ENCODE results near the gene KHK.

The KHK gene

DNA sequence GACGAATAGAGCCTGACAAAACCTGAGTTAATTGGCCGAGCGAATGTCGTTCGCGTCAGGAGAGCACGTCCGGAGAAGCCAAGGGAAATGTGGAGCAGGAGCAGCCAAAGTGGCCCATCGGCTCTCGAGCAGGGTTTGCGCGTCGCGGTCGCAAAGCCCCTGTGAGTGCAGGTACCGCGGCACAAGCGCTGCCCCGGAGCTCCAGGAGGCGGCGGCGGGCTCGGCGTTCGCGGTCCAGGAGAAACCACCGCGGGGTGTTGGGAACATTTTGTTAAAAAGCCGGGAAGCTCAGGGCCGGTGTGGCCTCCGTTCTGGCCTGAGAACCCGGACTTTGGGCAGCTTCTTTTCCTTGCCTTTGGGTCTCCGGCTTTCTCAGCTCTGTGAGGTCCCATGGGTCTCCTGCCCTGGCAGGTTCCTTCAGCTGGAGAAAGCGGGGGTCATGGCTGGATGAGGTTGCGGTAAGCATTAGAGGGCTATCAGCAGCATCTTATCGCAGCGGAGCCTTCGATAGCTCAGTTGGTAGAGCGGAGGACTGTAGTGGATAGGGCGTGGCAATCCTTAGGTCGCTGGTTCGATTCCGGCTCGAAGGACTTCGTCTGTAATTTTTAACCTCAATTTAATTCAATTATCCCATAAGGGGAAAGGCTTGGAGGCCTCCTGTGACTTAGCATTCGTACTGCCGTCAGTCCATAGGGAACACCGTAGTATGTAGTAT, 36.1 kb upstream of the KHK start:
- Histone ChIP-seq H3K27me3 (ENCODE audit: control insufficient read depth, insufficient read depth, low read length) (no peaks in the 10 kb centered on the region), H3K36me3 (ENCODE audit: control insufficient read depth, insufficient read depth, low read length) (peaks cover 24% of the 10 kb centered on the region), H3K9ac (ENCODE audit: low read depth, low read length) (peak overlapping the region; percentile 58), H3K4me1 (ENCODE audit: control insufficient read depth, insufficient read depth, low read length) (peaks cover 4% of the 10 kb centered on the region; the same call in 1 of the 2 replicates), H3K9me3 (ENCODE audit: control insufficient read depth, insufficient read depth, low read length) (no peaks in the 10 kb centered on the region), H3K4me3 (ENCODE audit: low read depth, low read length) (peak overlapping the region; percentile 82), H3K27ac (ENCODE audit: low read depth, low read length) (peak overlapping the region; percentile 80)

DNA sequence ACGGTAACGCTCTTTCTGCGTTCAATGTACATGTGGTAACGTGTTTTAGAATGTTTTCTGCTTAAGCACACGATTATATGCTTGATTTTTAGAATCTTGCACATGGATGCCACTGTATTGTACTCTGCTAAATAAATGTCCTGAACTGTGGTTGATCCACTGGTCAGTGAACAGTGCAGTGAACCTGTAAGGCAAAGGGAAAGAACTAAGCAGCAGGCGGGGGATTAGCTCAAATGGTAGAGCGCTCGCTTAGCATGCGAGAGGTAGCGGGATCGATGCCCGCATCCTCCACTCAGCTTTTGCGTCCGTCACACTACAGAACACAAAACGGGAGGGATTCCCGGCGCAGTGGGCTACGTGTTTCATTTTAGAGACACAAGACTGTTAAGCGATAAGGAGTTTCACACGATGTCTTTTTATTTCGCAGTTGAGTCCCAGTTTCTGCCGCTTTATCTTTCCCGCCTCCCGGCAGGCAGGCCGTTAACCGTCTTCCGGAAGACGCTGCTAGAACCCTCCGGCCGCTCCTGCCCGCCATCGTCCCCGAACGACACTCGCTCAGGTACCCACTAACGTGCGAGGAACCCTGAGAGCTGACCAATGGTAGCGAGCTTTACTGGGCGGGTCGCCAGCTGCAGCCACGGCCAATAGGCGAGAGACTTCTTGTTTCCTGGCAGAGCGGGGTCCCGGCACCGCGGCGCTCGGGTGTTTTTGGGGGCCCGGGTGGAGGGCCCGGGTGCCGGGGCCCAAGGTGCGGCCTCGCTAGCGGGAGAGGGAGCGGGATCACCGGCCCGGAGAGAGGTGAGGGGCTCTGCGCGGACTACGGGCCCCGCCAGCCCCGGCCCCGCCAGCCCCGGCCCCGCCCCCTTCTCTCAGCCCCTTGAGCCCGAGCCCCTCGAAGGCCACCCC, 35.3 kb upstream of the KHK start, which contains the start of gene AGBL5:
TSS of gene AGBL5 (plus strand) at position 673 of the 906 bp plus-strand sequence. CDS start 1,291 bp downstream, outside the sequence.
- Histone ChIP-seq H3K36me3 (ENCODE audit: control insufficient read depth, insufficient read depth, low read length) (peaks cover 32% of the 10 kb centered on the region), H3K9ac (ENCODE audit: low read depth, low read length) (peak within 1 kb of the TSS; percentile 66), H3K4me3 (ENCODE audit: low read depth, low read length) (peak within 1 kb of the TSS; percentile 82), H3K27ac (ENCODE audit: low read depth, low read length) (peak within 1 kb of the TSS; percentile 80), H3K9me3 (ENCODE audit: control insufficient read depth, insufficient read depth, low read length) (no peaks in the 10 kb centered on the region), H3K27me3 (ENCODE audit: control insufficient read depth, insufficient read depth, low read length) (no peaks in the 10 kb centered on the region), H3K4me1 (ENCODE audit: control insufficient read depth, insufficient read depth, low read length) (peaks cover 4% of the 10 kb centered on the region; the same call in 1 of the 2 replicates)

DNA sequence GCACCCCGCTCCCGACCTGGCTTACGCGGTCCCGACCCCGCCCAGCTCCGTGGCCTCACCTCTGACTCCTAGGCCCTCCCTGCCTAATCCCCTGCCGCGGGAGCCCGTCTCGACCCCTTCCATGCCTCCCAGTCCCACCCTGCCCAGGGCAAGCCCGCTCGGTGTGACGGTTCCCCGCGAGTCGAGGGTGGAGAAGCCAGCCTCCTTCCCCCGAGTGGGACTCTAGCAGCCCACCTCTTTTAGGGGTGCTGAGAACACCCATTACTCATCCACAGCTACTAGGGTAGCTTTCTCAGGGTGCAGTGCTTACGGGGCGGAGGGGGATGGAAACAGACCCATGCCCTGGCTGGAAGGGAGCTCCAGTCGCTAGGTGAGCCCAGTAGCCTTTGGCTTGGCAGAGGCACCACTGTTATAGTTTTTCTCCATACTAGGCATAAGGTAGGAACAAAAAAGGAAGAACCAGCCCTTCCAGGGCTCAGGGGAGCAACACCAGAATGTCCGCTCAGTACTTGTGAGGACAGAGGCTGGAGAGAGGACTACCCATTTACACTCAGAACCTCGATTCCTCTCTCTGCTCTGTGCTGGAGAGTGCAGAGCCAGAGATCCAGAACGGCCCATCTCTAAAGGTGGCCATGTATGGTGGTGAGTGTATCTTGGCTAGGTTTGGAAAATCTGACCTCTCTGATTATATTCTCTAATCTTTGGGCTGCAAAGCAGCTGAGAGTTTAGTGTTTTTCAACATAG, 34.5 kb upstream of the KHK start:
- H3K27me3 ChIP-seq (ENCODE audit: control insufficient read depth, insufficient read depth, low read length) = no peaks in the 10 kb centered on the region
- peak overlapping the region; percentile 82 for H3K4me3 ChIP-seq (ENCODE audit: low read depth, low read length)
- H3K9me3 ChIP-seq (ENCODE audit: control insufficient read depth, insufficient read depth, low read length) = no peaks in the 10 kb centered on the region
- H3K36me3 ChIP-seq (ENCODE audit: control insufficient read depth, insufficient read depth, low read length) = peaks cover 39% of the 10 kb centered on the region
- peak overlapping the region; percentile 33 for H3K27ac ChIP-seq (ENCODE audit: low read depth, low read length)
- H3K9ac ChIP-seq (ENCODE audit: low read depth, low read length) = peak overlapping the region; percentile 45; the same call in 1 of the 2 replicates
- peaks cover 4% of the 10 kb centered on the region; the same call in 1 of the 2 replicates for H3K4me1 ChIP-seq (ENCODE audit: control insufficient read depth, insufficient read depth, low read length)

GRCh38 chr2:27053321-27053720, 33.3 kb upstream of the KHK start:
- no peaks in the 10 kb centered on the region for H3K27me3 ChIP-seq (ENCODE audit: control insufficient read depth, insufficient read depth, low read length)
- no peaks in the 10 kb centered on the region for H3K9me3 ChIP-seq (ENCODE audit: control insufficient read depth, insufficient read depth, low read length)
- no peak overlapping the region for H3K9ac ChIP-seq (ENCODE audit: low read depth, low read length)
- peaks cover 4% of the 10 kb centered on the region; the same call in 1 of the 2 replicates for H3K4me1 ChIP-seq (ENCODE audit: control insufficient read depth, insufficient read depth, low read length)
- no peak overlapping the region for H3K4me3 ChIP-seq (ENCODE audit: low read depth, low read length)
- no peak overlapping the region for H3K27ac ChIP-seq (ENCODE audit: low read depth, low read length)
- peaks cover 48% of the 10 kb centered on the region for H3K36me3 ChIP-seq (ENCODE audit: control insufficient read depth, insufficient read depth, low read length)

- H3K9me3 ChIP-seq (ENCODE audit: control insufficient read depth, insufficient read depth, low read length) = no peaks in the 10 kb centered on the region
- H3K9ac ChIP-seq (ENCODE audit: low read depth, low read length) = no peak overlapping the region
- H3K4me1 ChIP-seq (ENCODE audit: control insufficient read depth, insufficient read depth, low read length) = peaks cover 4% of the 10 kb centered on the region; the same call in 1 of the 2 replicates
- H3K4me3 ChIP-seq (ENCODE audit: low read depth, low read length) = no peak overlapping the region
- no peak overlapping the region for H3K27ac ChIP-seq (ENCODE audit: low read depth, low read length)
- H3K27me3 ChIP-seq (ENCODE audit: control insufficient read depth, insufficient read depth, low read length) = no peaks in the 10 kb centered on the region
- peaks cover 53% of the 10 kb centered on the region for H3K36me3 ChIP-seq (ENCODE audit: control insufficient read depth, insufficient read depth, low read length)
Measured at GRCh38 chr2:27053776-27054175, 32.8 kb upstream of the KHK start.

- H3K9me3 ChIP-seq (ENCODE audit: control insufficient read depth, insufficient read depth, low read length) = no peaks in the 10 kb centered on the region
- no peak overlapping the region for H3K4me3 ChIP-seq (ENCODE audit: low read depth, low read length)
- H3K36me3 ChIP-seq (ENCODE audit: control insufficient read depth, insufficient read depth, low read length) = peaks cover 62% of the 10 kb centered on the region
- H3K9ac ChIP-seq (ENCODE audit: low read depth, low read length) = no peak overlapping the region
- no peak overlapping the region for H3K27ac ChIP-seq (ENCODE audit: low read depth, low read length)
- no peaks in the 10 kb centered on the region for H3K4me1 ChIP-seq (ENCODE audit: control insufficient read depth, insufficient read depth, low read length)
- no peaks in the 10 kb centered on the region for H3K27me3 ChIP-seq (ENCODE audit: control insufficient read depth, insufficient read depth, low read length)
Measured at GRCh38 chr2:27054721-27055120, 31.9 kb upstream of the KHK start.

DNA sequence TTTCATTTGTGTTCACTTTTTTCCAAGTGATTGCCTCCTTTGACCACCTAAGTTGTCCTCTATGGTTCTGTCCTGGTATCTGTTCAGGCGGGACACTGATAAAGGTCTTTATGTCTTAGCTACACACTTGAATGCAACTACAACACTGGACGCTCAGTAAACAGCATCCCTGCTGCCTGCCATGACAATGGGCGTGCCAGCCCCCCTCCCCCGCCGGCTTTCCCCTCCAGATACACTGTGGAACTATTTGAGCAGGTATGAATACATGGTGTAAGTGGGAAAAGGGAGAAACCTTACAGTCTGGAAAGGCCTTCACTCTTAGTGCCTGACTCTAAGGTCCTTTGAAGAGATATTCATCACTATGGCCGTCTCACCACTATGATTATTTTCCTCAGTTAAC, 29.4 kb upstream of the KHK start:
- Histone ChIP-seq H3K27ac (ENCODE audit: low read depth, low read length) (no peak overlapping the region), H3K36me3 (ENCODE audit: control insufficient read depth, insufficient read depth, low read length) (peaks cover 70% of the 10 kb centered on the region), H3K9me3 (ENCODE audit: control insufficient read depth, insufficient read depth, low read length) (no peaks in the 10 kb centered on the region), H3K9ac (ENCODE audit: low read depth, low read length) (no peak overlapping the region), H3K4me1 (ENCODE audit: control insufficient read depth, insufficient read depth, low read length) (no peaks in the 10 kb centered on the region), H3K4me3 (ENCODE audit: low read depth, low read length) (no peak overlapping the region), H3K27me3 (ENCODE audit: control insufficient read depth, insufficient read depth, low read length) (no peaks in the 10 kb centered on the region)

DNA sequence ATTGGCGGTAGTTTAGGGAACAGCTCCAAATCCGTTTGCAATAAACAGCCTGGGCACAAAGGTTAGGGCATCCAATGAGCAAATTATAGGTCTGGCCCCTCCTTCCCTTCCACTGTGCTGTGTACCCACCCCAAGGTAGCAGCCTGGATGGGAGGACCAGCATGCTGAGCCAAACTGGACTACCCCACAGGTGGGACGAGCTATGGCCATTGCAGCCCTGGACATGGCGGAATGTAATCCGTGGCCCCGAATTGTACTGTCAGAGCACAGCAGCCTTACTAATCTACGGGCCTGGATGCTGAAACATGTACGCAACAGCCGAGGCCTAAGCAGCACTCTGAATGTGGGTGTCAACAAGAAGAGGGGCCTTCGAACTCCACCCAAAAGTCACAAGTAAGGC, 28.4 kb upstream of the KHK start:
- H3K27ac ChIP-seq (ENCODE audit: low read depth, low read length) = no peak overlapping the region
- H3K4me3 ChIP-seq (ENCODE audit: low read depth, low read length) = no peak overlapping the region
- H3K4me1 ChIP-seq (ENCODE audit: control insufficient read depth, insufficient read depth, low read length) = no peaks in the 10 kb centered on the region
- no peaks in the 10 kb centered on the region for H3K9me3 ChIP-seq (ENCODE audit: control insufficient read depth, insufficient read depth, low read length)
- H3K36me3 ChIP-seq (ENCODE audit: control insufficient read depth, insufficient read depth, low read length) = peaks cover 75% of the 10 kb centered on the region
- H3K9ac ChIP-seq (ENCODE audit: low read depth, low read length) = no peak overlapping the region
- H3K27me3 ChIP-seq (ENCODE audit: control insufficient read depth, insufficient read depth, low read length) = no peaks in the 10 kb centered on the region

- Histone ChIP-seq H3K36me3 (ENCODE audit: control insufficient read depth, insufficient read depth, low read length) (peaks cover 64% of the 10 kb centered on the region), H3K9ac (ENCODE audit: low read depth, low read length) (no peak overlapping the region), H3K27me3 (ENCODE audit: control insufficient read depth, insufficient read depth, low read length) (no peaks in the 10 kb centered on the region), H3K27ac (ENCODE audit: low read depth, low read length) (no peak overlapping the region), H3K4me1 (ENCODE audit: control insufficient read depth, insufficient read depth, low read length) (no peaks in the 10 kb centered on the region), H3K4me3 (ENCODE audit: low read depth, low read length) (no peak overlapping the region), H3K9me3 (ENCODE audit: control insufficient read depth, insufficient read depth, low read length) (no peaks in the 10 kb centered on the region)
Measured at GRCh38 chr2:27059141-27059820, 27.3 kb upstream of the KHK start.

DNA sequence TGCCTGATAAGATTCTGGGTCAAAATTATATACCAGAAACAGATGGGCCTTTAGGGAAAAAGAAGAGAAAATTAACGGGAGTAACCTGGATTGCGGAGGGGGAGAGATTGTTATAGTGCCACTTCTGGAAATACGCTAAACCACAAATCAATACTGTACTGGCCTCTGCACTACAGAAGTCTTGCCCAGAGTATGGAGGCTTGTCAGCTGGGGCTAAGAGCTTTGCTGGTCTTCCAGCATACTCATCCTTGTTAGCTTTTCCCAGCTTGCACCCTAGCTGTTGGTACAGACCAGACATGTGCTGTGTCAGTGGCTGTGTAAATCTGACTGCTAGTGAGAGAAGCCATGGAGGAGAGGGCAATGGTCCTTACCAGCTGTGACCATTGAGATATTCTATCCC, 26.2 kb upstream of the KHK start:
- Histone ChIP-seq H3K9me3 (ENCODE audit: control insufficient read depth, insufficient read depth, low read length) (no peaks in the 10 kb centered on the region), H3K27ac (ENCODE audit: low read depth, low read length) (no peak overlapping the region), H3K4me1 (ENCODE audit: control insufficient read depth, insufficient read depth, low read length) (no peaks in the 10 kb centered on the region), H3K4me3 (ENCODE audit: low read depth, low read length) (no peak overlapping the region), H3K27me3 (ENCODE audit: control insufficient read depth, insufficient read depth, low read length) (no peaks in the 10 kb centered on the region), H3K36me3 (ENCODE audit: control insufficient read depth, insufficient read depth, low read length) (peaks cover 54% of the 10 kb centered on the region), H3K9ac (ENCODE audit: low read depth, low read length) (no peak overlapping the region)
